ENCODE measurements around the gene FNDC3B. TPM values are rescaled to one million over a fixed set of nuclear protein-coding genes. Genes with fewer than 3 reads are reported as not detected.

FNDC3B gene
- total RNA-seq (2021; fragmentation: NEBNext Ultra II Directional; extraction: Animal tissue kit (Norgen Biotek cat#: 25700)) (44.4 TPM in 2 replicates), polyA plus RNA-seq (2011; rRNA removed) (14.1 and 15.7 TPM in 2 replicates), polyA minus RNA-seq (2011; rRNA and poly(A)+ RNA removed) (74.8 and 76.1 TPM in 2 replicates)
- polyA plus RNA-seq (2011; cell fraction: cytosol; rRNA removed): 6.1 TPM
- polyA plus RNA-seq (2011; cell fraction: nucleus; rRNA removed): 29.6 TPM
- polyA plus RNA-seq (2012, experiment 1 of 2): 11.8 to 18.4 TPM (median 15.7 TPM) in 4 replicates
- polyA plus RNA-seq (2012, experiment 2 of 2): 1.2 TPM
- polyA plus RNA-seq (2013, experiment 1 of 2): 21.2 TPM
- polyA plus RNA-seq (2013, experiment 2 of 2): 21.1 TPM
- 18.6 TPM for polyA minus RNA-seq (2011; cell fraction: cytosol; rRNA and poly(A)+ RNA removed)
- 183 TPM for polyA minus RNA-seq (2011; cell fraction: nucleus; rRNA and poly(A)+ RNA removed)
- long read RNA-seq, experiment 1, full-length matches to known transcripts: 2 of 13 reads
- long read RNA-seq, experiment 1, partial matches to known transcripts: 2 of 13 reads
- long read RNA-seq, experiment 1, other reads (novel, unspliced or antisense): 9 of 13 reads
- long read RNA-seq, experiment 2, partial matches to known transcripts: 1 of 6 reads
- long read RNA-seq, experiment 2, other reads (novel, unspliced or antisense): 5 of 6 reads

- H3K27me3 ChIP-seq (replicated peaks in 1 of 4; ENCODE audit: control insufficient read depth in 3 of 4, extremely low read depth in 1 of 4, insufficient read depth in 3 of 4, low read length in 3 of 4): no peaks in the 10 kb centered on the region
- H3K4me3 ChIP-seq (ENCODE audit: extremely low read depth in 1 of 4, insufficient read depth in 2 of 4, low read depth in 3 of 4, low read length in 4 of 4): peak within 1 kb of the TSS; percentile 74 to 98 (median 84)
- H3K4me2 ChIP-seq (ENCODE audit: insufficient read depth in 1 of 2, low read depth in 2 of 2, low read length in 2 of 2): peak within 1 kb of the TSS; percentile 64 to 79
- H4K20me1 ChIP-seq (replicated peaks in 1 of 2; ENCODE audit: control insufficient read depth in 1 of 2, insufficient read depth in 2 of 2, low read length in 2 of 2): peaks cover 0 to 1% of the 10 kb centered on the region in 2 experiments
- peak within 1 kb of the TSS; percentile 32; the same call in 1 of the 2 replicates for H3K18ac ChIP-seq (ENCODE audit: extremely low read depth, low read length)
- H3K79me1 ChIP-seq (ENCODE audit: low read depth, low read length): no peaks in the 10 kb centered on the region; the same call in 1 of the 2 replicates
- H2BK15ac ChIP-seq (ENCODE audit: low read length): no peak within 1 kb of the TSS
- H4K91ac ChIP-seq (replicated peaks; ENCODE audit: insufficient read length, low read length): no peak within 1 kb of the TSS
- H3K9ac ChIP-seq (replicated peaks in 1 of 4; ENCODE audit: extremely low read depth in 1 of 4, low read depth in 3 of 4, low read length in 3 of 4): peak within 1 kb of the TSS; percentile 78 to 97 (median 86)
- no peak within 1 kb of the TSS for H3K23ac ChIP-seq (ENCODE audit: insufficient read length)
- peak within 1 kb of the TSS; percentile 94 for H4K8ac ChIP-seq (ENCODE audit: extremely low read depth, insufficient read depth, low read length)
- FAIRE-seq (no peak), DNase-seq (ENCODE audit: low read depth in 1 of 2, low spot score in 2 of 2) (peak; percentile 80 to 98)
- 0 out of 8 replicates have a peak, but pooled peaks cover 0 to under 1% (median 0%) of the 10 kb centered on the region in 4 experiments for H3K36me3 ChIP-seq (ENCODE audit: control insufficient read depth in 2 of 4, insufficient read depth in 4 of 4, low read length in 3 of 4)
- H2BK12ac ChIP-seq (ENCODE audit: low read depth, low read length): no peak within 1 kb of the TSS
- CTCF ChIA-PET (ENCODE audit: partially characterized antibody): interaction anchor here (0.9 to 1.4 kb wide), 3 partner anchors 96 to 271 kb away, joined by 3 to 4 read pairs (median 3); no protein-coding TSS in a partner anchor
- H3K14ac ChIP-seq (ENCODE audit: insufficient read length): no peak within 1 kb of the TSS
- peak within 1 kb of the TSS; percentile 75; the same call in 1 of the 2 replicates for H3K27ac ChIP-seq (ENCODE audit: low read depth, low read length)
- peak within 1 kb of the TSS; percentile 59 for H4K5ac ChIP-seq (ENCODE audit: insufficient read length, low read depth, low read length)
- H3K4me1 ChIP-seq (replicated peaks in 1 of 4; ENCODE audit: control insufficient read depth in 3 of 4, insufficient read depth in 4 of 4, low read length in 3 of 4): peaks cover 0 to 7% (median under 1%) of the 10 kb centered on the region in 4 experiments; a peak in 2 of 7 replicates
- no peak within 1 kb of the TSS for H2AK5ac ChIP-seq (ENCODE audit: low read depth, low read length)
- H3K23me2 ChIP-seq (ENCODE audit: low read depth, low read length): no peaks in the 10 kb centered on the region
- peak within 1 kb of the TSS; percentile 87 for H2BK5ac ChIP-seq (ENCODE audit: low read depth, low read length)
- no peak within 1 kb of the TSS for H3K4ac ChIP-seq (replicated peaks; ENCODE audit: insufficient read length, low read depth, low read length)
- H3K79me2 ChIP-seq (ENCODE audit: control insufficient read depth in 1 of 2, insufficient read depth in 2 of 2, low read length in 2 of 2): peaks cover 10 to 41% of the 10 kb centered on the region in 2 experiments
- no peaks in the 10 kb centered on the region for H3K9me3 ChIP-seq (ENCODE audit: insufficient read depth in 2 of 2, low read depth in 1 of 2, low read length in 1 of 2)
- WGBS, 2 experiments (ENCODE audit: extremely low coverage in 1 of 2, insufficient coverage in 1 of 2, insufficient read length in 1 of 2, insufficient replicate concordance in 2 of 2, low coverage in 1 of 2, low lambda C conversion rate in 2 of 2, missing lambda C conversion rate in 1 of 2): 2% methylated on average over 39 of the region's 59 CpGs; no CpG with 5 or more reads in 1 of the 2 experiments
- no peak within 1 kb of the TSS for H3K56ac ChIP-seq (replicated peaks; ENCODE audit: insufficient read length, low read depth, low read length)
- POLR2A ChIA-PET (ENCODE audit: partially characterized antibody): interaction anchor here (0.9 kb wide), 1 partner anchor 52 kb away, joined by 3 read pairs; no protein-coding TSS in a partner anchor
- H2BK120ac ChIP-seq (replicated peaks; ENCODE audit: low read depth, low read length): no peak within 1 kb of the TSS
- H2AFZ ChIP-seq (ENCODE audit: low read length): no peak within 1 kb of the TSS
- no peak within 1 kb of the TSS for H2BK20ac ChIP-seq (ENCODE audit: low read length)
- TF ChIP-seq CHD2 (IDR thresholded peaks at IDR 0.05; ENCODE audit: low read length): peak; percentile 56; the same call in 1 of the 2 replicates
- TF ChIP-seq SP1 (IDR thresholded peaks at IDR 0.05; ENCODE audit: low read depth, low read length): peak; percentile 85
- peak; percentile 86 for TF ChIP-seq ASH2L (IDR thresholded peaks at IDR 0.05; ENCODE audit: low read length)
- peak; percentile 91 for TF ChIP-seq YY1 (IDR thresholded peaks at IDR 0.05; ENCODE audit: low read depth, low read length)
- TF ChIP-seq POLR2AphosphoS5 (IDR thresholded peaks at IDR 0.05; ENCODE audit: low read depth, low read length): peak; percentile 48; the same call in 1 of the 2 replicates
- peak; percentile 38 to 55; a peak in 2 of 3 replicates for TF ChIP-seq POLR2A (IDR thresholded peaks at IDR 0.05; ENCODE audit: control extremely low read depth in 1 of 2, low read depth in 2 of 2, low read length in 2 of 2)
- TF ChIP-seq NANOG (IDR thresholded peaks at IDR 0.05; ENCODE audit: insufficient read depth, low read depth, low read length, poor library complexity, severe bottlenecking): peak; percentile 8
- no peak for TF ChIP-seq ATF3 (IDR thresholded peaks at IDR 0.05; ENCODE audit: insufficient read depth, low read depth, low read length)
- no peak for TF ChIP-seq JUND (IDR thresholded peaks at IDR 0.05; ENCODE audit: low read length)
- TF ChIP-seq TBP (IDR thresholded peaks at IDR 0.05; ENCODE audit: low read depth, low read length): peak; percentile 90
Measured at GRCh38 chr3:172039436-172040077, at the start of gene FNDC3B. Gene FNDC3B (plus strand): TSS chr3:172039578. CDS start chr3:172112480, 72,902 bp downstream.
